ENCODE measurements around the gene RBMS3. TPM values are rescaled to one million over a fixed set of nuclear protein-coding genes. Genes with fewer than 3 reads are reported as not detected.

The RBMS3 gene
- total and polyA plus RNA-seq, 2 of the 13 experiments (the other 11 are each of a cell fraction or from before 2014, with no cell fraction given), result not detected

DNA sequence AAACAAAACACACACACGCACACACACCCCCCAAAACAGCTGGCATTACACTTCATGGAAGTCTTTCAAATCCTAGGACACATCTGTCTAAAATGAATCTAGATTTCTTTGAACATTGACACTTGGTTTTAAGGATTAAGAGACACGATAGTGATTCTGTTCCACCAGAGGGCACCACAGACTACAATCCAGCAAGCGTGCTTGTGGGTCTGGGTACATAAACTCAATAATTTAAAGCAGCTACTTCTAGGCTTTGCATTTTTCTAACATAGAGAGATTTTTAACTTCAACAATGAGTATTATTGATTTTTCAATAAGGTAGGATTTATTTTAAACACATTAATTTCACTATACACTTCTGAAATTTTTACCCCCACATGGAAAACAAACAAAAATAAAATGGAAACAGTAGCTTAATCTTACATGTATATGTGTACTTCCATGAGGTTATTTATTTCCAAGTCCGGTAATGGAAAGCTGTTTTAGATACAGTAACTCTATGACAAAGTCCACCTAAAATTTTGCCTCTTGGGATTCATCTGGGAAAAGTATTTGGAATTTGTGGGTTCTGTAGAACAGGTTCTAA is 761.5 kb downstream of the RBMS3 start (continued):
- TF ChIP-seq, protein P1, sequence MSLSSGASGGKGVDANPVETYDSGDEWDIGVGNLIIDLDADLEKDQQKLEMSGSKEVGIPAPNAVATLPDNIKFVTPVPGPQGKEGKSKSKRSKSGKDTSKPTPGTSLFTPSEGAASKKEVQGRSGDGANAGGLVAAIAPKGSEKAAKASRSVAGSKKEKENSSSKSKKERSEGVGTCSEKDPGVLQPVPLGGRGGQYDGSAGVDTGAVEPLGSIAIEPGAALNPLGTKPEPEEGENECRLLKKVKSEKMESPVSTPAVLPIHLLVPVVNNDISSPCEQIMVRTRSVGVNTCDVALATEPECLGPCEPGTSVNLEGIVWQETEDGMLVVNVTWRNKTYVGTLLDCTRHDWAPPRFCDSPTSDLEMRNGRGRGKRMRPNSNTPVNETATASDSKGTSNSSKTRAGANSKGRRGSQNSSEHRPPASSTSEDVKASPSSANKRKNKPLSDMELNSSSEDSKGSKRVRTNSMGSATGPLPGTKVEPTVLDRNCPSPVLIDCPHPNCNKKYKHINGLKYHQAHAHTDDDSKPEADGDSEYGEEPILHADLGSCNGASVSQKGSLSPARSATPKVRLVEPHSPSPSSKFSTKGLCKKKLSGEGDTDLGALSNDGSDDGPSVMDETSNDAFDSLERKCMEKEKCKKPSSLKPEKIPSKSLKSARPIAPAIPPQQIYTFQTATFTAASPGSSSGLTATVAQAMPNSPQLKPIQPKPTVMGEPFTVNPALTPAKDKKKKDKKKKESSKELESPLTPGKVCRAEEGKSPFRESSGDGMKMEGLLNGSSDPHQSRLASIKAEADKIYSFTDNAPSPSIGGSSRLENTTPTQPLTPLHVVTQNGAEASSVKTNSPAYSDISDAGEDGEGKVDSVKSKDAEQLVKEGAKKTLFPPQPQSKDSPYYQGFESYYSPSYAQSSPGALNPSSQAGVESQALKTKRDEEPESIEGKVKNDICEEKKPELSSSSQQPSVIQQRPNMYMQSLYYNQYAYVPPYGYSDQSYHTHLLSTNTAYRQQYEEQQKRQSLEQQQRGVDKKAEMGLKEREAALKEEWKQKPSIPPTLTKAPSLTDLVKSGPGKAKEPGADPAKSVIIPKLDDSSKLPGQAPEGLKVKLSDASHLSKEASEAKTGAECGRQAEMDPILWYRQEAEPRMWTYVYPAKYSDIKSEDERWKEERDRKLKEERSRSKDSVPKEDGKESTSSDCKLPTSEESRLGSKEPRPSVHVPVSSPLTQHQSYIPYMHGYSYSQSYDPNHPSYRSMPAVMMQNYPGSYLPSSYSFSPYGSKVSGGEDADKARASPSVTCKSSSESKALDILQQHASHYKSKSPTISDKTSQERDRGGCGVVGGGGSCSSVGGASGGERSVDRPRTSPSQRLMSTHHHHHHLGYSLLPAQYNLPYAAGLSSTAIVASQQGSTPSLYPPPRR (CRISPR knock-in tag; IDR thresholded peaks at IDR 0.05; ENCODE audit: borderline replicate concordance), result no peak
- no peak for TF ChIP-seq MLLT10 (CRISPR knock-in tag; IDR thresholded peaks at IDR 0.05)
- no peak for TF ChIP-seq NR2F2 (IDR thresholded peaks at IDR 0.05; ENCODE audit: borderline replicate concordance, low read depth)
- TF ChIP-seq PHB2 (IDR thresholded peaks at IDR 0.05; ENCODE audit: partially characterized antibody), result no peak
- no peak for TF ChIP-seq ZNF670 (CRISPR knock-in tag; IDR thresholded peaks at IDR 0.05; ENCODE audit: borderline replicate concordance)
- no peak for TF ChIP-seq CBFB (CRISPR knock-in tag; IDR thresholded peaks at IDR 0.05)
- TF ChIP-seq DNMT3B (CRISPR knock-in tag; conservative IDR thresholded peaks at IDR 0.05), result no peak
- TF ChIP-seq, protein P2, sequence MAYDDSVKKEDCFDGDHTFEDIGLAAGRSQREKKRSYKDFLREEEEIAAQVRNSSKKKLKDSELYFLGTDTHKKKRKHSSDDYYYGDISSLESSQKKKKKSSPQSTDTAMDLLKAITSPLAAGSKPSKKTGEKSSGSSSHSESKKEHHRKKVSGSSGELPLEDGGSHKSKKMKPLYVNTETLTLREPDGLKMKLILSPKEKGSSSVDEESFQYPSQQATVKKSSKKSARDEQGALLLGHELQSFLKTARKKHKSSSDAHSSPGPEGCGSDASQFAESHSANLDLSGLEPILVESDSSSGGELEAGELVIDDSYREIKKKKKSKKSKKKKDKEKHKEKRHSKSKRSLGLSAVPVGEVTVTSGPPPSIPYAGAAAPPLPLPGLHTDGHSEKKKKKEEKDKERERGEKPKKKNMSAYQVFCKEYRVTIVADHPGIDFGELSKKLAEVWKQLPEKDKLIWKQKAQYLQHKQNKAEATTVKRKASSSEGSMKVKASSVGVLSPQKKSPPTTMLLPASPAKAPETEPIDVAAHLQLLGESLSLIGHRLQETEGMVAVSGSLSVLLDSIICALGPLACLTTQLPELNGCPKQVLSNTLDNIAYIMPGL (CRISPR knock-in tag; IDR thresholded peaks at IDR 0.05; ENCODE audit: borderline replicate concordance in 1 of 2, low read depth in 1 of 2), result 0 out of 4 replicates have a peak, but pooled peaks of 1 of the 2 experiments have one; percentile 28
- TF ChIP-seq, protein P3, sequence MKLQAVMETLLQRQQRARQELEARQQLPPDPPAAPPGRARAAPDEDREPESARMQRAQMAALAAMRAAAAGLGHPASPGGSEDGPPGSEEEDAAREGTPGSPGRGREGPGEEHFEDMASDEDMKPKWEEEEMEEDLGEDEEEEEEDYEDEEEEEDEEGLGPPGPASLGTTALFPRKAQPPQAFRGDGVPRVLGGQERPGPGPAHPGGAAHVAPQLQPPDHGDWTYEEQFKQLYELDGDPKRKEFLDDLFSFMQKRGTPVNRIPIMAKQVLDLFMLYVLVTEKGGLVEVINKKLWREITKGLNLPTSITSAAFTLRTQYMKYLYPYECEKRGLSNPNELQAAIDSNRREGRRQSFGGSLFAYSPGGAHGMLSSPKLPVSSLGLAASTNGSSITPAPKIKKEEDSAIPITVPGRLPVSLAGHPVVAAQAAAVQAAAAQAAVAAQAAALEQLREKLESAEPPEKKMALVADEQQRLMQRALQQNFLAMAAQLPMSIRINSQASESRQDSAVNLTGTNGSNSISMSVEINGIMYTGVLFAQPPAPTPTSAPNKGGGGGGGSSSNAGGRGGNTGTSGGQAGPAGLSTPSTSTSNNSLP (IDR thresholded peaks at IDR 0.05; ENCODE audit: low read depth, low read length), result peak; percentile 55; the same call in 1 of the 2 replicates
- TF ChIP-seq, protein P4, sequence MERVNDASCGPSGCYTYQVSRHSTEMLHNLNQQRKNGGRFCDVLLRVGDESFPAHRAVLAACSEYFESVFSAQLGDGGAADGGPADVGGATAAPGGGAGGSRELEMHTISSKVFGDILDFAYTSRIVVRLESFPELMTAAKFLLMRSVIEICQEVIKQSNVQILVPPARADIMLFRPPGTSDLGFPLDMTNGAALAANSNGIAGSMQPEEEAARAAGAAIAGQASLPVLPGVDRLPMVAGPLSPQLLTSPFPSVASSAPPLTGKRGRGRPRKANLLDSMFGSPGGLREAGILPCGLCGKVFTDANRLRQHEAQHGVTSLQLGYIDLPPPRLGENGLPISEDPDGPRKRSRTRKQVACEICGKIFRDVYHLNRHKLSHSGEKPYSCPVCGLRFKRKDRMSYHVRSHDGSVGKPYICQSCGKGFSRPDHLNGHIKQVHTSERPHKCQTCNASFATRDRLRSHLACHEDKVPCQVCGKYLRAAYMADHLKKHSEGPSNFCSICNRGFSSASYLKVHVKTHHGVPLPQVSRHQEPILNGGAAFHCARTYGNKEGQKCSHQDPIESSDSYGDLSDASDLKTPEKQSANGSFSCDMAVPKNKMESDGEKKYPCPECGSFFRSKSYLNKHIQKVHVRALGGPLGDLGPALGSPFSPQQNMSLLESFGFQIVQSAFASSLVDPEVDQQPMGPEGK (CRISPR knock-in tag; IDR thresholded peaks at IDR 0.05), result no peak
- peak; percentile 98 for TF ChIP-seq STAG1 (CRISPR knock-in tag; IDR thresholded peaks at IDR 0.05)
- TF ChIP-seq SMC3 (IDR thresholded peaks at IDR 0.05; ENCODE audit: low read length), result peak; percentile 93
- TF ChIP-seq KDM2A (CRISPR knock-in tag; IDR thresholded peaks at IDR 0.05; ENCODE audit: borderline replicate concordance, low read depth), result no peak
- TF ChIP-seq, protein P5, sequence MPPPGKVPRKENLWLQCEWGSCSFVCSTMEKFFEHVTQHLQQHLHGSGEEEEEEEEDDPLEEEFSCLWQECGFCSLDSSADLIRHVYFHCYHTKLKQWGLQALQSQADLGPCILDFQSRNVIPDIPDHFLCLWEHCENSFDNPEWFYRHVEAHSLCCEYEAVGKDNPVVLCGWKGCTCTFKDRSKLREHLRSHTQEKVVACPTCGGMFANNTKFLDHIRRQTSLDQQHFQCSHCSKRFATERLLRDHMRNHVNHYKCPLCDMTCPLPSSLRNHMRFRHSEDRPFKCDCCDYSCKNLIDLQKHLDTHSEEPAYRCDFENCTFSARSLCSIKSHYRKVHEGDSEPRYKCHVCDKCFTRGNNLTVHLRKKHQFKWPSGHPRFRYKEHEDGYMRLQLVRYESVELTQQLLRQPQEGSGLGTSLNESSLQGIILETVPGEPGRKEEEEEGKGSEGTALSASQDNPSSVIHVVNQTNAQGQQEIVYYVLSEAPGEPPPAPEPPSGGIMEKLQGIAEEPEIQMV (CRISPR knock-in tag; IDR thresholded peaks at IDR 0.05; ENCODE audit: low read depth), result no peak
- TF ChIP-seq ZSCAN31 (CRISPR knock-in tag; IDR thresholded peaks at IDR 0.05; ENCODE audit: low read depth), result no peak
- TF ChIP-seq RFXAP (CRISPR knock-in tag; IDR thresholded peaks at IDR 0.05; ENCODE audit: borderline replicate concordance), result no peak
- no peak for TF ChIP-seq ZNF251 (CRISPR knock-in tag; IDR thresholded peaks at IDR 0.05)
